ENCODE measurements around the gene IL18R1. TPM values are rescaled to one million over a fixed set of nuclear protein-coding genes. Genes with fewer than 3 reads are reported as not detected.

The IL18R1 gene
- total RNA-seq, 3 donors from 2014 or later (not counting 1 experiment from before 2014, with no cell fraction given) = 42.9 to 58.8 (median 46.7) TPM

DNA sequence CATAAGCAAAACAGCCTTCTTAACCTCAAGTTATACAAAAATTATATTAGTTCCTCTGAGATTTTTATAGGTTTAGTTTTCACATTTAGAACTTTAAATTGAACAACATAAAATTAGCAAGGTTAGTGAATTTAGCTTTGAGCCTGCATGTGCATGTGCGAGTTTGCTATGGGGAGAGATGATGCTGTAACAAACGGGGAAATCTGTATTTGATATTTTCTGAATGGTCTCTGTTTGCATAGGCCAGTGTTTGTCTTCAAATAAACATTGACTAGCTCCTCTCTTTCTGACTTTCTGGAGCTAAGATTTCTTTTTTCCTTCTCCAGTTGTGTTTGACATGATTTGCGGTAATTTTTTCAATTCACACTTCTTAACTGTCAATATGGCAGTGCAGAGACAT lies 36.5 kb downstream of the IL18R1 start:
- ATAC-seq = no peak
- H3K4me3 Mint-ChIP-seq = no peak overlapping the region
- H3K4me1 Mint-ChIP-seq = peaks cover 13 to 20% of the 10 kb centered on the region in 2 donors
- Histone ChIP-seq H3K36me3 (ENCODE audit: control insufficient read depth, insufficient read depth, low read length) (peaks cover 11% of the 10 kb centered on the region), H3K4me3 (ENCODE audit: low read length) (no peak overlapping the region), H3K27me3 (ENCODE audit: control insufficient read depth, insufficient read depth, low read length) (no peaks in the 10 kb centered on the region), H3K27ac (ENCODE audit: low read length) (no peak overlapping the region), H3K9me3 (ENCODE audit: control insufficient read depth, insufficient read depth, low read length) (no peaks in the 10 kb centered on the region), H3K4me1 (ENCODE audit: control insufficient read depth, insufficient read depth, low read length) (peaks cover 12% of the 10 kb centered on the region)
- intact Hi-C loops (cut with micrococcal nuclease) = no loop called here
- H3K27ac Mint-ChIP-seq = peak overlapping the region in 1 of 2 donors; percentile 37
- no peaks in the 10 kb centered on the region for H3K9me3 Mint-ChIP-seq
- no peak for DNase-seq
- H3K27me3 Mint-ChIP-seq (ENCODE audit: low read depth in 2 of 2) = no peaks in the 10 kb centered on the region
- no peaks in the 10 kb centered on the region for H3K36me3 Mint-ChIP-seq
- TF ChIP-seq, protein P1, sequence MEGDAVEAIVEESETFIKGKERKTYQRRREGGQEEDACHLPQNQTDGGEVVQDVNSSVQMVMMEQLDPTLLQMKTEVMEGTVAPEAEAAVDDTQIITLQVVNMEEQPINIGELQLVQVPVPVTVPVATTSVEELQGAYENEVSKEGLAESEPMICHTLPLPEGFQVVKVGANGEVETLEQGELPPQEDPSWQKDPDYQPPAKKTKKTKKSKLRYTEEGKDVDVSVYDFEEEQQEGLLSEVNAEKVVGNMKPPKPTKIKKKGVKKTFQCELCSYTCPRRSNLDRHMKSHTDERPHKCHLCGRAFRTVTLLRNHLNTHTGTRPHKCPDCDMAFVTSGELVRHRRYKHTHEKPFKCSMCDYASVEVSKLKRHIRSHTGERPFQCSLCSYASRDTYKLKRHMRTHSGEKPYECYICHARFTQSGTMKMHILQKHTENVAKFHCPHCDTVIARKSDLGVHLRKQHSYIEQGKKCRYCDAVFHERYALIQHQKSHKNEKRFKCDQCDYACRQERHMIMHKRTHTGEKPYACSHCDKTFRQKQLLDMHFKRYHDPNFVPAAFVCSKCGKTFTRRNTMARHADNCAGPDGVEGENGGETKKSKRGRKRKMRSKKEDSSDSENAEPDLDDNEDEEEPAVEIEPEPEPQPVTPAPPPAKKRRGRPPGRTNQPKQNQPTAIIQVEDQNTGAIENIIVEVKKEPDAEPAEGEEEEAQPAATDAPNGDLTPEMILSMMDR (IDR thresholded peaks at IDR 0.05) = no peak
- 90% methylated on average over 3 of the region's 3 CpGs for WGBS (ENCODE audit: insufficient coverage)

DNA sequence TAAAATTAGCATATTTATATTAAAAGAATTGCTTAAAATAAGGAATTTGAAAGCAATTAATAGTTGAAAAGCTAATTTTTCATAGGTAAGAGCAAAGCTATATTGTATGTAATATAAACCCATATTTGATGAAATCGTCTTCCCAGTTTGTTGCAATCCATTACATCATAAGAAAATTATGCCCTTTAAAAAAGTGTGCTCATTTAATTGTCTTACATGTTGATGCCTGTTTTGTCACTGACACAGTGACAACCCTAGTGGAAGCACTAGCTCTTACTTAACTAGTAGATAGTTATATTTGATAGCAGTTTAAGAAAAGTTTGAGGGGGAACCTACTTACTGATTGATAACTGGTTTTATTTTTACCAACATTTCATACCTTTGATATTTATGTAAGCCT lies 37.3 kb downstream of the IL18R1 start:
- no peak overlapping the region for H3K27ac Mint-ChIP-seq
- Histone ChIP-seq H3K4me3 (ENCODE audit: low read length) (no peak overlapping the region), H3K4me1 (ENCODE audit: control insufficient read depth, insufficient read depth, low read length) (peaks cover 11% of the 10 kb centered on the region), H3K36me3 (ENCODE audit: control insufficient read depth, insufficient read depth, low read length) (peaks cover 8% of the 10 kb centered on the region), H3K27me3 (ENCODE audit: control insufficient read depth, insufficient read depth, low read length) (no peaks in the 10 kb centered on the region), H3K9me3 (ENCODE audit: control insufficient read depth, insufficient read depth, low read length) (no peaks in the 10 kb centered on the region), H3K27ac (ENCODE audit: low read length) (no peak overlapping the region)
- intact Hi-C loops (cut with micrococcal nuclease) = no loop called here
- peaks cover 13 to 16% of the 10 kb centered on the region in 2 donors for H3K4me1 Mint-ChIP-seq
- H3K4me3 Mint-ChIP-seq = no peak overlapping the region
- ATAC-seq (no peak), DNase-seq (no peak)
- WGBS (ENCODE audit: insufficient coverage) = no CpG with 5 or more reads among the region's 1 CpG
- no peaks in the 10 kb centered on the region for H3K36me3 Mint-ChIP-seq
- no peaks in the 10 kb centered on the region for H3K9me3 Mint-ChIP-seq
- TF ChIP-seq, protein P1 (IDR thresholded peaks at IDR 0.05) = no peak
- no peaks in the 10 kb centered on the region for H3K27me3 Mint-ChIP-seq (ENCODE audit: low read depth in 2 of 2)

DNA sequence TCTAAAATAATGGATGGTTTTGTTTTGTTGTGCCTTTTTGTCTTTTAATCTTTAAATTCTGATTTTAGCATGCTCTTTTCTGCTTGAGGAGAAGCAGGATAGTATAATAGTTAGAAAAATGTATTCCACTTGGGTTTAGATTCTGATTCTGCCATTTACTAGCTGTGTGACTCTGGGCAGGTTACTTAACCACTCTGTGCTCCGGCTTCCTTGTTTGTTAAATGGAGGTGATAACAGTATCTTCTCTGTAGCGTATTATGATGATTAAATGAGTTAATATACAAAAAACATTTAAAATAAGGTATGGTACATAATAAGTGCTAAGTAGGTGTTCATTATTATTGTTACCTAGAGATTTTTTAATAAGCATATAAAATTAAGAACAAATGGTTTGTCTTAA lies 40.4 kb downstream of the IL18R1 start:
- Mint-ChIP-seq H3K4me3 (no peak overlapping the region), H3K27me3 (ENCODE audit: low read depth in 2 of 2) (no peaks in the 10 kb centered on the region), H3K27ac (no peak overlapping the region), H3K36me3 (no peaks in the 10 kb centered on the region), H3K9me3 (no peaks in the 10 kb centered on the region), H3K4me1 (peaks cover 30 to 42% of the 10 kb centered on the region in 2 donors)
- H3K4me1 ChIP-seq (ENCODE audit: control insufficient read depth, insufficient read depth, low read length) = peaks cover 24% of the 10 kb centered on the region
- WGBS (ENCODE audit: insufficient coverage) = no CpG with 5 or more reads among the region's 2 CpGs
- no peaks in the 10 kb centered on the region for H3K36me3 ChIP-seq (ENCODE audit: control insufficient read depth, insufficient read depth, low read length)
- no peak for ATAC-seq
- no peak overlapping the region for H3K4me3 ChIP-seq (ENCODE audit: low read length)
- H3K9me3 ChIP-seq (ENCODE audit: control insufficient read depth, insufficient read depth, low read length) = no peaks in the 10 kb centered on the region
- TF ChIP-seq, protein P1 (IDR thresholded peaks at IDR 0.05) = no peak
- H3K27ac ChIP-seq (ENCODE audit: low read length) = no peak overlapping the region
- intact Hi-C loops (cut with micrococcal nuclease) = no loop called here
- DNase-seq = no peak
- no peaks in the 10 kb centered on the region for H3K27me3 ChIP-seq (ENCODE audit: control insufficient read depth, insufficient read depth, low read length)

DNA sequence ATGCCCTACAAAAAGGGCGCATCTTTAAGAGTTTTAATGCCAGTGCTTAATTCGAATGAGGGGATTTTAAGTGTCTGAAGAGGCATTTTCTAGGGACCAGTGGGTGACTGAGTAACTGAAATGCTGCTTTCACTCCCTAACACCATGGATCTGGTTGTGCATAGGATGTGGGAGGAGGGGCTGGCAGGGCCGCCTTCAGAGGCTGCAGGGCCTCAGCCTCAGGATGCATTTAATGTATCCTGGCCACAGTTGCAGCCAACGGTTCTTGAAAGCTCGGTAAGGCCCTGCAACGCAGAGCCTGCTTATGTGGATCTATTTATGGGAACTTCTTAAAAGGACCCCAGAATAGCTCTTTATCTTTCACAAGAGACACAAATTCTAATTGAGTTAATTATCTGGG lies 41.6 kb downstream of the IL18R1 start:
- Histone ChIP-seq H3K36me3 (ENCODE audit: control insufficient read depth, insufficient read depth, low read length) (no peaks in the 10 kb centered on the region), H3K27me3 (ENCODE audit: control insufficient read depth, insufficient read depth, low read length) (no peaks in the 10 kb centered on the region), H3K4me3 (ENCODE audit: low read length) (no peak overlapping the region), H3K4me1 (ENCODE audit: control insufficient read depth, insufficient read depth, low read length) (peaks cover 22% of the 10 kb centered on the region), H3K27ac (ENCODE audit: low read length) (no peak overlapping the region), H3K9me3 (ENCODE audit: control insufficient read depth, insufficient read depth, low read length) (no peaks in the 10 kb centered on the region)
- ATAC-seq (no peak), DNase-seq (no peak)
- Mint-ChIP-seq H3K4me3 (no peak overlapping the region), H3K36me3 (no peaks in the 10 kb centered on the region), H3K4me1 (peaks cover 30 to 42% of the 10 kb centered on the region in 2 donors), H3K27me3 (ENCODE audit: low read depth in 2 of 2) (no peaks in the 10 kb centered on the region), H3K9me3 (no peaks in the 10 kb centered on the region), H3K27ac (no peak overlapping the region)
- intact Hi-C loops (cut with micrococcal nuclease) = no loop called here
- TF ChIP-seq, protein P1 (IDR thresholded peaks at IDR 0.05) = no peak
- 89% methylated on average over 6 of the region's 6 CpGs for WGBS (ENCODE audit: insufficient coverage)

Data from natural killer cell (primary cell).